Heart left ventricle (tissue), 13 donors: ENCODE measurements around the gene ETV4.

Experiments used
- CTCF ChIP-seq, 12 donors: fragments of 200-600 bp; sonication (generic) in 4 of 12; IDR thresholded peaks; one replicate each; pipeline versions ENCODE4 v1.5.0 to v1.8.0; 2018 to 2022; ENCODE audit warnings: antibody characterized with exemption in 12 of 12, mild to moderate bottlenecking in 5 of 12
- POLR2A ChIP-seq, 2 donors: fragments of 450-650 bp; IDR thresholded peaks; one replicate each; pipeline ENCODE4 v1.6.1; 2017; ENCODE audit warnings: antibody characterized with exemption in 2 of 2, mild to moderate bottlenecking in 2 of 2, moderate library complexity in 2 of 2
- donor health status: ischemic (EF 13 %, LVEDD 7.1; RV severe dilation, severe dysfunction).
- donor health status: DM: no; HTN: yes; CAD: no.
- donor health status: DM: no; HTN: no; CAD: no.
- donor health status: ischemic (EF 25% LVEDD 6.9; RV normal size, moderate dysfunction).
- donor health status: ischemic (EF 25% LVEDD 5.7; RV mildly dilated, moderate dysfunction).
- donor health status: ischemic (EF 35%, LVEDD 5.7; RV mildly dilated, moderate dysfunction).
- donor health status: nonischemic (EF 11% LVEDD 7.7; RV severe dilation, severe dysfunction).
- donor health status: DM: yes; HTN: yes; CAD: no.
- donor health status: PGD.
- donor health status: ischemic (EF 29% LVEDD 5.4; RV normal size, mild dysfunction).
- donor health status: nonischemic (EF 23%, LVEDD 6.1; RV moderate dilation, normal function).

GRCh38 chr17:43559161-43559816, 13.1 kb upstream of the ETV4 start:
- TF ChIP-seq CTCF (IDR thresholded peaks at IDR 0.05) (no peak), POLR2A (IDR thresholded peaks at IDR 0.05) (no peak)
